ENCODE measurements around the gene SETX.

The SETX gene

DNA sequence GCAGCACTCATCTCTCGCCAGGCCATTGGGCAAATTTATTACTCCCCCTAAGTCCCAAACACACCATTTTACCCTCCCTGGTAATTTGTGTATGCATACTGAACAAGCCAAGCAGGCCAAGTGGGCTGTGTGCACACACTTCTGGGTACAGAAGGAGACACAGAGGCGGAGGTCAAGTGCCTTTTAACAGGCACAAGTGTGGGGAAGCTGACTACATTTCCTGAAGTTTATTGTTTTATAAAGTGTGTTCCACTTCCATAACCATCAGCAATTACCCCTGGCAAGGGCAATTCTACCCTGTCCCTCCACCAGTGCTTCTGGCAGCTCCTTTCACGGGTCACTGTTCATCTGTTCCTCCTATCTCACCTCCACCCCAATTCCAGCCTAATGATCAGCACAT is 93.9 kb downstream of the SETX start:
- TF ChIP-seq, protein P1, sequence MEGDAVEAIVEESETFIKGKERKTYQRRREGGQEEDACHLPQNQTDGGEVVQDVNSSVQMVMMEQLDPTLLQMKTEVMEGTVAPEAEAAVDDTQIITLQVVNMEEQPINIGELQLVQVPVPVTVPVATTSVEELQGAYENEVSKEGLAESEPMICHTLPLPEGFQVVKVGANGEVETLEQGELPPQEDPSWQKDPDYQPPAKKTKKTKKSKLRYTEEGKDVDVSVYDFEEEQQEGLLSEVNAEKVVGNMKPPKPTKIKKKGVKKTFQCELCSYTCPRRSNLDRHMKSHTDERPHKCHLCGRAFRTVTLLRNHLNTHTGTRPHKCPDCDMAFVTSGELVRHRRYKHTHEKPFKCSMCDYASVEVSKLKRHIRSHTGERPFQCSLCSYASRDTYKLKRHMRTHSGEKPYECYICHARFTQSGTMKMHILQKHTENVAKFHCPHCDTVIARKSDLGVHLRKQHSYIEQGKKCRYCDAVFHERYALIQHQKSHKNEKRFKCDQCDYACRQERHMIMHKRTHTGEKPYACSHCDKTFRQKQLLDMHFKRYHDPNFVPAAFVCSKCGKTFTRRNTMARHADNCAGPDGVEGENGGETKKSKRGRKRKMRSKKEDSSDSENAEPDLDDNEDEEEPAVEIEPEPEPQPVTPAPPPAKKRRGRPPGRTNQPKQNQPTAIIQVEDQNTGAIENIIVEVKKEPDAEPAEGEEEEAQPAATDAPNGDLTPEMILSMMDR (IDR thresholded peaks at IDR 0.05; ENCODE audit: insufficient read depth, missing control alignments), result no peak
- DNase-seq (ENCODE audit: insufficient read length, low spot score) (no peak), FAIRE-seq (no peak)

DNA sequence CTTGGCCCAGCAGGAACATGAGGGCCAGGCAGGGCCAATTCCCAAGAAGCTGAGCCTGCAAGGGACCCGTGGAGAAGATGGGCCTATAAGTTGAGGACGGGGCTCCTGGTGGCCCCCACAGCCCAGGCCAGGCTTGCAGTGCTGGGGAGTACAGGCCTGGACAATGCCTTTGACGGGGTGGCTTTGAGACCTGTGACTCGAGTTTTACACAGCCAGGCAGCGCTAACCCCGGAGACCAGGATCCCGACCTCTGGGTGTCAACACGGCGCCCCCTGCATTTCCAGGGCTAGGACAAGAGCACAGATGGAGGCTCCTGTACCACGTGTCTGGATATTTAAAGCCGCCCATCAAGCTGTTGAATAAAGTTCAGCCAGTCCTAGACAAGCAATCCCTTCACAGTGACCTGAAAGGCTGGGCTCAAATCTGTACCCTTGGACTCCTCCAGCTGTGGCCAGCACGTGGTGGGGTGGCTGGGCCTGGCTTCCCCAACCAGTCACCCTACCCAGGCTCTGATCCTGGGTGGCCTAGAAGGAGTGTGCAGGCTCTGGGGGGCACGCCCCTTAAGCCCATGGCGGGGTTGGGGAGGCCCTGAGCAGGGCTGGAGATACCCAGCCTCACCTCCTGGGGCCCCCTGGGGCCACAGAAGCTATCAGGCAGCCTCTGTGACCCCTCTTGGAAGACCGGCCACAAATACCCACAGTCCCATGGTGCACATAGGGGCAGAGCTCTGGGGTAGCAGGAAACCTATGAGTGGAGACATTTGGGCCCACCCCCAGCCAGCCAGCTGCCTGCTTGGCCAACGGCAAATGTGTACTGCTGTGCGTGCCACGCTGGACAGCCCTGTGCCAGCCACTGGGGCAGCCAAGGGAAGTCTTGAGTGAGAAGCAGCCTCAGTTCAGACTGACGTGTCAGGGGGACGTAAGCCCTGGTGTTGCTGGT is 104.2 kb downstream of the SETX start:
- FAIRE-seq, result no peak
- DNase-seq (ENCODE audit: insufficient read length, low spot score), result no peak
- TF ChIP-seq, protein P1 (IDR thresholded peaks at IDR 0.05; ENCODE audit: insufficient read depth, missing control alignments), result no peak

- FAIRE-seq, result no peak
- DNase-seq (ENCODE audit: insufficient read length, low spot score), result no peak
- TF ChIP-seq, protein P1 (IDR thresholded peaks at IDR 0.05; ENCODE audit: insufficient read depth, missing control alignments), result no peak
Measured at GRCh38 chr9:132249690-132250089, 105.1 kb downstream of the SETX start.

DNA sequence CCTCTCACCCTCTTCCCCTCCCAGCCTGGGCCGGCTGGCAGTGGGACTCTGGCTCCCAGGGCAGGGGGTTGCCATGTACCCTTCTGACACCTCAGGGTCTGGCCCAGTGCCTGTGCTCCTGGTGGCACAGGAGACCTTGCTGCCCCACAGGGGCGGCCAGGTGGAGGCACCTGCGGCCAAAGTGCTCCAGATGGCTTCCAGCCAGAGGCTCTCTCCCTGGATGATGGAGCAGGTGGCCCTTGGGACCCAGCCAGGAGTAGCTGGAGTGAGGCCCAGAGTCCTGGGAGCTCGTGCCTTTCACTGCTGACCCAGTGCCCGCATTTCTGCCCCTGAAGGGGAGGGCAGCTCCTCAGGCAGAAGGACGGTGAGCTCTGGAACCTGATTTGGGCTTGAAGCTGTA is 105.7 kb downstream of the SETX start:
- TF ChIP-seq, protein P1 (IDR thresholded peaks at IDR 0.05; ENCODE audit: insufficient read depth, missing control alignments), result no peak
- DNase-seq (ENCODE audit: insufficient read length, low spot score) (no peak), FAIRE-seq (no peak)

GRCh38 chr9:132247942-132248341 is 106.8 kb downstream of the SETX start:
- TF ChIP-seq, protein P1 (IDR thresholded peaks at IDR 0.05; ENCODE audit: insufficient read depth, missing control alignments), result no peak
- FAIRE-seq (no peak), DNase-seq (ENCODE audit: insufficient read length, low spot score) (no peak)

GRCh38 chr9:132245465-132245864 is 109.3 kb downstream of the SETX start:
- no peak for DNase-seq (ENCODE audit: insufficient read length, low spot score)
- FAIRE-seq, result no peak
- TF ChIP-seq, protein P1 (IDR thresholded peaks at IDR 0.05; ENCODE audit: insufficient read depth, missing control alignments), result no peak

Measured in D721Med (cell line).